Chondrocyte (in vitro differentiated cells): ENCODE measurements around the gene PRPF31. TPM values are rescaled to one million over a fixed set of nuclear protein-coding genes. Genes with fewer than 3 reads are reported as not detected.

Experiments used
- DNase-seq: peaks from one replicate; pipeline ENCODE4 v3.0.0; 2021; ENCODE audit warnings: mixed read lengths, low spot score
- H3K27ac Mint-ChIP-seq: one replicate; pipeline ENCODE4 v1.8.0; 2021; ENCODE audit warnings: mild to moderate bottlenecking, moderate library complexity, mixed read lengths; ENCODE audit not compliant: unreplicated experiment
- H3K27me3 Mint-ChIP-seq: 2 replicates; pipeline ENCODE4 v1.8.0; 2021; ENCODE audit warnings: low read depth, mixed read lengths
- H3K36me3 Mint-ChIP-seq: 2 replicates; pipeline ENCODE4 v1.8.0; 2021; ENCODE audit warnings: low read depth, mixed read lengths
- H3K4me1 Mint-ChIP-seq: 2 replicates; pipeline ENCODE4 v1.8.0; 2021; ENCODE audit warnings: low read depth, mild to moderate bottlenecking, mixed read lengths
- H3K4me3 Mint-ChIP-seq: one replicate; pipeline ENCODE4 v1.8.0; 2021; ENCODE audit warnings: mild to moderate bottlenecking, moderate library complexity, mixed read lengths; ENCODE audit not compliant: unreplicated experiment
- H3K9me3 Mint-ChIP-seq: 2 replicates; pipeline ENCODE4 v1.8.0; 2021; ENCODE audit warnings: low read depth, mixed read lengths
- CTCF ChIP-seq: fragments of 200-600 bp; sonication (generic); IDR thresholded peaks from 2 replicates; pipeline ENCODE4 v1.5.0; 2021; ENCODE audit warnings: antibody characterized with exemption, mild to moderate bottlenecking, moderate library complexity
- total RNA-seq: library from RNA; stranded (reverse); gene quantifications from 3 replicates; pipeline ENCODE4 v1.2.1, GENCODE V29; 2021

PRPF31 gene
- total RNA-seq, 1 donor from 2014 or later = 45.8 TPM

GRCh38 chr19:54104998-54105715, 10.4 kb upstream of the PRPF31 start:
- H3K4me1 Mint-ChIP-seq = peaks cover 11% of the 10 kb centered on the region
- H3K4me3 Mint-ChIP-seq = no peak overlapping the region
- H3K27me3 Mint-ChIP-seq = no peaks in the 10 kb centered on the region
- DNase-seq = peak; percentile 47
- no peak overlapping the region for H3K27ac Mint-ChIP-seq
- TF ChIP-seq CTCF = no peak
- H3K9me3 Mint-ChIP-seq = no peaks in the 10 kb centered on the region
- H3K36me3 Mint-ChIP-seq = peaks cover 13% of the 10 kb centered on the region

GRCh38 chr19:54105796-54106195, 9.8 kb upstream of the PRPF31 start:
- TF ChIP-seq CTCF = no peak
- no peaks in the 10 kb centered on the region for H3K9me3 Mint-ChIP-seq
- peaks cover 17% of the 10 kb centered on the region for H3K36me3 Mint-ChIP-seq
- peak; percentile 59 for DNase-seq
- no peaks in the 10 kb centered on the region for H3K27me3 Mint-ChIP-seq
- H3K4me1 Mint-ChIP-seq = peaks cover 11% of the 10 kb centered on the region
- H3K27ac Mint-ChIP-seq = no peak overlapping the region
- H3K4me3 Mint-ChIP-seq = no peak overlapping the region

- Mint-ChIP-seq H3K9me3 (no peaks in the 10 kb centered on the region), H3K4me3 (no peak overlapping the region), H3K27ac (no peak overlapping the region), H3K36me3 (peaks cover 19% of the 10 kb centered on the region), H3K4me1 (peaks cover 11% of the 10 kb centered on the region), H3K27me3 (no peaks in the 10 kb centered on the region)
- no peak for TF ChIP-seq CTCF
- peak; percentile 70 for DNase-seq
These were observed 8.8 kb upstream of the PRPF31 start for GRCh38 chr19:54106716-54107115.

GRCh38 chr19:54107876-54108490, 7.6 kb upstream of the PRPF31 start:
- no peak overlapping the region for H3K27ac Mint-ChIP-seq
- H3K4me3 Mint-ChIP-seq = no peak overlapping the region
- no peaks in the 10 kb centered on the region for H3K27me3 Mint-ChIP-seq
- H3K4me1 Mint-ChIP-seq = peaks cover 5% of the 10 kb centered on the region
- H3K36me3 Mint-ChIP-seq = peaks cover 19% of the 10 kb centered on the region
- DNase-seq = peak; percentile 62
- TF ChIP-seq CTCF = no peak
- no peaks in the 10 kb centered on the region for H3K9me3 Mint-ChIP-seq

- Mint-ChIP-seq H3K9me3 (no peaks in the 10 kb centered on the region), H3K4me1 (peaks cover 3% of the 10 kb centered on the region), H3K27me3 (no peaks in the 10 kb centered on the region), H3K36me3 (peaks cover 19% of the 10 kb centered on the region), H3K4me3 (no peak overlapping the region), H3K27ac (no peak overlapping the region)
- no peak for TF ChIP-seq CTCF
- no peak for DNase-seq
These were observed 7.1 kb upstream of the PRPF31 start for GRCh38 chr19:54108496-54108895.
